Neural cell (in vitro differentiated cells): ENCODE data around the gene AOC2. TPM values are rescaled to one million over a fixed set of nuclear protein-coding genes. Genes with fewer than 3 reads are reported as not detected.
"Not testable (repeated sequence)": the region's sequence is repeated elsewhere in the genome, so short reads cannot be mapped to it uniquely, and the experiment has no call there.

Experiments
- H2AFZ ChIP-seq: fragments of 200-600, 300-800 bp; sonication (generic), shearing (Covaris generic); 2 replicates; pipeline ENCODE4 v1.6.0; 2014; ENCODE audit warnings: low read depth, mild to moderate bottlenecking, antibody characterized with exemption, low read length, moderate library complexity
- H3F3A ChIP-seq: fragments of 200-600 bp; shearing (Covaris generic); 2 replicates; pipeline ENCODE4 v1.6.1; 2016; ENCODE audit warnings: mild to moderate bottlenecking, moderate library complexity, mixed read lengths, antibody characterized with exemption, low read length; ENCODE audit not compliant: insufficient read depth, poor library complexity, severe bottlenecking
- H3K27ac ChIP-seq: fragments of 200-600, 300-800 bp; sonication (generic), shearing (Covaris generic); 2 replicates; pipeline ENCODE4 v1.5.1; 2014; ENCODE audit warnings: mild to moderate bottlenecking, low read length, moderate library complexity
- H3K27me3 ChIP-seq: fragments of 300-800, 200-600 bp; sonication (generic), shearing (Covaris generic); 2 replicates; pipeline ENCODE4 v1.6.0; 2014; ENCODE audit warnings: mild to moderate bottlenecking, low read depth, low read length, moderate library complexity; ENCODE audit not compliant: insufficient read depth
- H3K36me3 ChIP-seq: fragments of 300-800, 200-600 bp; sonication (generic), shearing (Covaris generic); 2 replicates; pipeline ENCODE4 v1.5.1; 2014; ENCODE audit warnings: mild to moderate bottlenecking, antibody characterized with exemption, low read length, moderate library complexity; ENCODE audit not compliant: insufficient read depth
- H3K4me2 ChIP-seq: fragments of 300-800, 200-600 bp; sonication (generic), shearing (Covaris generic); 2 replicates; pipeline ENCODE4 v1.6.0; 2014; ENCODE audit warnings: mild to moderate bottlenecking, low read length
- H3K4me3 ChIP-seq: fragments of 300-800, 200-600 bp; sonication (generic), shearing (Covaris generic); 2 replicates; pipeline ENCODE4 v1.5.1; 2014; ENCODE audit warnings: mild to moderate bottlenecking, low read length, moderate library complexity
- H3K79me2 ChIP-seq: fragments of 200-600 bp; shearing (Covaris generic); replicated peaks from 2 replicates; pipeline ENCODE4 v1.6.0; 2014; ENCODE audit warnings: mild to moderate bottlenecking, low read length, moderate library complexity; ENCODE audit not compliant: insufficient read depth
- H3K9ac ChIP-seq: fragments of 300-800, 200-600 bp; sonication (generic), shearing (Covaris generic); 2 replicates; pipeline ENCODE4 v1.6.1; 2016; ENCODE audit warnings: mild to moderate bottlenecking, low read length, mixed read lengths
- H3K9me2 ChIP-seq: fragments of 200-600 bp; shearing (Covaris generic); 2 replicates; pipeline ENCODE4 v1.6.1; 2016; ENCODE audit warnings: mild to moderate bottlenecking, low read length, mixed read lengths; ENCODE audit not compliant: insufficient read depth
- H3K9me3 ChIP-seq: fragments of 200-600, 300-800 bp; sonication (generic), shearing (Covaris generic); 2 replicates; pipeline ENCODE4 v1.6.1; 2016; ENCODE audit warnings: mild to moderate bottlenecking, mixed run types, low read length, moderate library complexity, mixed read lengths
- H4K20me1 ChIP-seq: fragments of 200-600 bp; shearing (Covaris generic); 2 replicates; pipeline ENCODE4 v1.6.1; 2016; ENCODE audit warnings: mild to moderate bottlenecking, mixed run types; ENCODE audit not compliant: insufficient read depth
- EP300 ChIP-seq: fragments of 450-650 bp; conservative IDR thresholded peaks from 2 replicates; pipeline ENCODE4 v1.6.1; 2014; ENCODE audit warnings: antibody characterized with exemption, mild to moderate bottlenecking, moderate library complexity; ENCODE audit not compliant: poor library complexity, severe bottlenecking
- MXI1 ChIP-seq: fragments of 450-650 bp; conservative IDR thresholded peaks from 2 replicates; pipeline ENCODE4 v1.6.1; 2014; ENCODE audit warnings: antibody characterized with exemption, mild to moderate bottlenecking; ENCODE audit not compliant: poor library complexity, severe bottlenecking
- RAD21 ChIP-seq: fragments of 450-650 bp; conservative IDR thresholded peaks from 2 replicates; pipeline ENCODE4 v1.6.1; 2014; ENCODE audit warnings: antibody characterized with exemption, mild to moderate bottlenecking, moderate library complexity
- SMC3 ChIP-seq: fragments of 450-650 bp; conservative IDR thresholded peaks from 2 replicates; pipeline ENCODE4 v1.6.1; 2014; ENCODE audit warnings: antibody characterized with exemption, mild to moderate bottlenecking, moderate library complexity; ENCODE audit not compliant: poor library complexity
- polyA plus RNA-seq: library from polyadenylated mRNA; depleted of rRNA; stranded (reverse); fragments of >200 nt; gene quantifications from 2 replicates; pipeline ENCODE4 v1.2.3, GENCODE V29; 2014
- TF ChIP-seq, protein P1 (sequence below): fragments of 450-650 bp; IDR thresholded peaks from 2 replicates; pipeline ENCODE4 v1.5.1; 2014; ENCODE audit warnings: antibody characterized with exemption, mild to moderate bottlenecking, moderate library complexity; ENCODE audit not compliant: poor library complexity, severe bottlenecking
- TF ChIP-seq, protein P2 (sequence below): IDR thresholded peaks from 2 replicates; pipeline ENCODE4 v1.6.1; 2012; ENCODE audit warnings: borderline replicate concordance

Gene AOC2
- polyA plus RNA-seq, 1 donor from 2014 or later, result 2.8 TPM

DNA sequence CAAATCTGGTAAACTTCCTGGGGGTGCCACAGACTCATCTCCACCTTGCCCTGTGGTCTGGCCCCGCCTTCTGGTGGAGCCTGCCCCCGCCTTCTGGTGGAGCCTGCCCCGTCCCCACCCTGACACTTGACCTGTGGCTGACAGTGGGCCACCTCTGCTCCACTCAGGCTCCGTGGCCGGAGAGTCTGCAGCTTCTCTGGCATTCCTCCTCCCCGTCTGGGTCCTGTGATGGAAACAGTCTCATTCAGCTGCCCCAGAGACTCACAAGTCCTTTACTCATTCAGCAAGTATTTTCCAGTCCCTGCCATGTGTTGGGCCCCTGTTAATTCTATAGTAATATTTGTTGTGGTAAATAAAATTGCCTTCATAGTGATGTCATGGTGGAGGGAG, 35.2 kb downstream of the AOC2 start:
- Histone ChIP-seq H3K9ac (no peak overlapping the region), H3K9me2 (no peaks in the 10 kb centered on the region)

DNA sequence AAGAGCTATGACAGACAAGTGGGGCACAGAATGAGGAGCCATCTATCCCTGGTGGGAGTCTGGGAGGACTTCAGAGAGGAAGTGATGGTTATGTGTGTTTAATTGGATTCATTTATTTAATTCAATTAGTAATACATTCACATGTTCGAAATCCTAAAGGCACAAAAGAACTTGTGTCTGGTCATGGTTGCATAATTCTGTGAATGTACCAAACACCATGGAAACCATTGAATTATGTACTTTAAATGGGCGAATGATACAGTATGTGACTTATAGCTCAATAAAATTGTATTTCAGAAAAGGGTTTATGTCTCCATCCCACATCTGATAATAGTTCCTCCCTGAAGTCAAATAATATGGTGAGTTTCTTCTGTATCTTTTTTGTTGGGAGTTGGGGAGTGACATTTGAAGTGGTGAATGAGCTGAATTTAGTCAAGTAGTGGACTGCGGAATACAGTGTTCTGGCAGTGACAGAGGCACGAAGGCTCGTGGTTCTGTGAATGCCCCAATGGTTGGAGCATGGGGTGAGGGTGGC, 36.5 kb downstream of the AOC2 start:
- Histone ChIP-seq H4K20me1 (no peaks in the 10 kb centered on the region), H3K27me3 (no peaks in the 10 kb centered on the region), H2AFZ (no peak overlapping the region), H3K36me3 (no peaks in the 10 kb centered on the region), H3K9me3 (no peaks in the 10 kb centered on the region), H3K79me2 (no peaks in the 10 kb centered on the region), H3K9ac (no peak overlapping the region), H3F3A (no peaks in the 10 kb centered on the region), H3K4me3 (no peak overlapping the region), H3K4me2 (no peak overlapping the region), H3K9me2 (no peaks in the 10 kb centered on the region), H3K27ac (no peak overlapping the region)
- no peak for TF ChIP-seq SMC3
- no peak for TF ChIP-seq MXI1

More for the DNA sequence above, 35.2 kb downstream of the AOC2 start:
- Histone ChIP-seq H3K36me3 (no peaks in the 10 kb centered on the region), H3K27me3 (no peaks in the 10 kb centered on the region), H3K27ac (no peak overlapping the region), H3K9me3 (no peaks in the 10 kb centered on the region), H3K4me2 (no peak overlapping the region), H2AFZ (no peak overlapping the region), H3K79me2 (no peaks in the 10 kb centered on the region), H4K20me1 (no peaks in the 10 kb centered on the region), H3F3A (no peaks in the 10 kb centered on the region), H3K4me3 (no peak overlapping the region)
- TF ChIP-seq EP300 (no peak), SMC3 (no peak), RAD21 (no peak)
- TF ChIP-seq, protein P1, sequence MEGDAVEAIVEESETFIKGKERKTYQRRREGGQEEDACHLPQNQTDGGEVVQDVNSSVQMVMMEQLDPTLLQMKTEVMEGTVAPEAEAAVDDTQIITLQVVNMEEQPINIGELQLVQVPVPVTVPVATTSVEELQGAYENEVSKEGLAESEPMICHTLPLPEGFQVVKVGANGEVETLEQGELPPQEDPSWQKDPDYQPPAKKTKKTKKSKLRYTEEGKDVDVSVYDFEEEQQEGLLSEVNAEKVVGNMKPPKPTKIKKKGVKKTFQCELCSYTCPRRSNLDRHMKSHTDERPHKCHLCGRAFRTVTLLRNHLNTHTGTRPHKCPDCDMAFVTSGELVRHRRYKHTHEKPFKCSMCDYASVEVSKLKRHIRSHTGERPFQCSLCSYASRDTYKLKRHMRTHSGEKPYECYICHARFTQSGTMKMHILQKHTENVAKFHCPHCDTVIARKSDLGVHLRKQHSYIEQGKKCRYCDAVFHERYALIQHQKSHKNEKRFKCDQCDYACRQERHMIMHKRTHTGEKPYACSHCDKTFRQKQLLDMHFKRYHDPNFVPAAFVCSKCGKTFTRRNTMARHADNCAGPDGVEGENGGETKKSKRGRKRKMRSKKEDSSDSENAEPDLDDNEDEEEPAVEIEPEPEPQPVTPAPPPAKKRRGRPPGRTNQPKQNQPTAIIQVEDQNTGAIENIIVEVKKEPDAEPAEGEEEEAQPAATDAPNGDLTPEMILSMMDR, result no peak
- TF ChIP-seq, protein P2, sequence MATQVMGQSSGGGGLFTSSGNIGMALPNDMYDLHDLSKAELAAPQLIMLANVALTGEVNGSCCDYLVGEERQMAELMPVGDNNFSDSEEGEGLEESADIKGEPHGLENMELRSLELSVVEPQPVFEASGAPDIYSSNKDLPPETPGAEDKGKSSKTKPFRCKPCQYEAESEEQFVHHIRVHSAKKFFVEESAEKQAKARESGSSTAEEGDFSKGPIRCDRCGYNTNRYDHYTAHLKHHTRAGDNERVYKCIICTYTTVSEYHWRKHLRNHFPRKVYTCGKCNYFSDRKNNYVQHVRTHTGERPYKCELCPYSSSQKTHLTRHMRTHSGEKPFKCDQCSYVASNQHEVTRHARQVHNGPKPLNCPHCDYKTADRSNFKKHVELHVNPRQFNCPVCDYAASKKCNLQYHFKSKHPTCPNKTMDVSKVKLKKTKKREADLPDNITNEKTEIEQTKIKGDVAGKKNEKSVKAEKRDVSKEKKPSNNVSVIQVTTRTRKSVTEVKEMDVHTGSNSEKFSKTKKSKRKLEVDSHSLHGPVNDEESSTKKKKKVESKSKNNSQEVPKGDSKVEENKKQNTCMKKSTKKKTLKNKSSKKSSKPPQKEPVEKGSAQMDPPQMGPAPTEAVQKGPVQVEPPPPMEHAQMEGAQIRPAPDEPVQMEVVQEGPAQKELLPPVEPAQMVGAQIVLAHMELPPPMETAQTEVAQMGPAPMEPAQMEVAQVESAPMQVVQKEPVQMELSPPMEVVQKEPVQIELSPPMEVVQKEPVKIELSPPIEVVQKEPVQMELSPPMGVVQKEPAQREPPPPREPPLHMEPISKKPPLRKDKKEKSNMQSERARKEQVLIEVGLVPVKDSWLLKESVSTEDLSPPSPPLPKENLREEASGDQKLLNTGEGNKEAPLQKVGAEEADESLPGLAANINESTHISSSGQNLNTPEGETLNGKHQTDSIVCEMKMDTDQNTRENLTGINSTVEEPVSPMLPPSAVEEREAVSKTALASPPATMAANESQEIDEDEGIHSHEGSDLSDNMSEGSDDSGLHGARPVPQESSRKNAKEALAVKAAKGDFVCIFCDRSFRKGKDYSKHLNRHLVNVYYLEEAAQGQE, result no peak

DNA sequence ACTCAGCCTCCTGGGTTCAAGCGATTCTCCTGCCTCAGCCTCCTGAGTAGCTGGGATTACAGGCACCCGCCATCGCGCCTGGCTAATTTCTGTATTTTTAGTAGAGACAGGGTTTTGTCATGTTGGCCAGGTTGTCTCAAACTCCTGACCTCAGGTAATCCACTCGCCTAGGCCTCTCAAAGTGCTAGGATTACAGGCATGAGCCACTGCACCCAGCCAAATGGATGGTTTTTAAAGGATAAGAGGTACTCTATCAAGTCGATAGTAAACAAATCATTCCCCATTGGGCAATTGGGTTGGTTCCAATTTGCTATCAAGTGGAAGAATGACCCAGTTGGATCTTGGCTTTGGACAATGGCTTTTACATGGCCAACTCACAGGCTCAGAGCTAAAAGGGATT, 37.3 kb downstream of the AOC2 start:
- H3K27ac ChIP-seq, H3K9me3 ChIP-seq, H3K4me3 ChIP-seq, H3K79me2 ChIP-seq, H3K36me3 ChIP-seq, H3K9me2 ChIP-seq, H2AFZ ChIP-seq, H4K20me1 ChIP-seq, H3K4me2 ChIP-seq, H3F3A ChIP-seq, H3K9ac ChIP-seq, H3K27me3 ChIP-seq: not testable (repeated sequence)
